IPS DF 19.7 (cell line): ENCODE results near the gene TMC5.

Experiments used
- DNase-seq: peaks from one replicate; pipeline ENCODE4 v3.0.0-alpha.2; 2013; ENCODE audit warnings: low read depth, low spot score

TMC5 gene

GRCh38 chr16:19458722-19459379 is 41.2 kb downstream of the TMC5 start:
- DNase-seq = no peak

- no peak for DNase-seq
Observed at GRCh38 chr16:19460397-19460796, 42.7 kb downstream of the TMC5 start.

- DNase-seq = no peak
Observed at GRCh38 chr16:19463468-19464315, 46.0 kb downstream of the TMC5 start.

GRCh38 chr16:19468300-19468699 is 50.6 kb downstream of the TMC5 start:
- DNase-seq = no peak

- no peak for DNase-seq
Observed at GRCh38 chr16:19472482-19472881, 54.8 kb downstream of the TMC5 start.

GRCh38 chr16:19474617-19475016 is 56.9 kb downstream of the TMC5 start:
- DNase-seq = no peak

GRCh38 chr16:19478505-19478904 is 60.8 kb downstream of the TMC5 start:
- DNase-seq = no peak

- no peak for DNase-seq
Observed at GRCh38 chr16:19479302-19479721, 61.6 kb downstream of the TMC5 start.

- DNase-seq = no peak
Observed at GRCh38 chr16:19481296-19481695, 63.6 kb downstream of the TMC5 start.

- no peak for DNase-seq
Observed at GRCh38 chr16:19481769-19482168, 64.1 kb downstream of the TMC5 start.

GRCh38 chr16:19482291-19482690 is 64.6 kb downstream of the TMC5 start:
- no peak for DNase-seq

- no peak for DNase-seq
Observed at GRCh38 chr16:19484096-19484495, 66.4 kb downstream of the TMC5 start.

- no peak for DNase-seq
Observed at GRCh38 chr16:19485611-19486010, 67.9 kb downstream of the TMC5 start.

GRCh38 chr16:19486051-19486450 is 68.4 kb downstream of the TMC5 start:
- no peak for DNase-seq

GRCh38 chr16:19486750-19487325 is 69.2 kb downstream of the TMC5 start:
- DNase-seq = no peak

GRCh38 chr16:19488213-19488640 is 70.5 kb downstream of the TMC5 start:
- DNase-seq = peak; percentile 20

- no peak for DNase-seq
Observed at GRCh38 chr16:19490619-19491018, 72.9 kb downstream of the TMC5 start.

- no peak for DNase-seq
Observed at GRCh38 chr16:19497176-19497575, 79.5 kb downstream of the TMC5 start.

GRCh38 chr16:19499006-19499405 is 81.3 kb downstream of the TMC5 start:
- DNase-seq = no peak

GRCh38 chr16:19499481-19499880 is 81.8 kb downstream of the TMC5 start:
- no peak for DNase-seq

- DNase-seq = no peak
Observed at GRCh38 chr16:19502395-19503131, 84.9 kb downstream of the TMC5 start.

- no peak for DNase-seq
Observed at GRCh38 chr16:19503461-19504075, 85.9 kb downstream of the TMC5 start.
